K562 (cell line): ENCODE measurements around the gene ATP6V0E1. TPM values are rescaled to one million over a fixed set of nuclear protein-coding genes. Genes with fewer than 3 reads are reported as not detected.
A peak's percentile ranks its signal among the peaks of the same experiment; 100 is the strongest.

Source experiments
- ATAC-seq: fragments of 200-7000 bp; cut with Tn5 transposase; 3 replicates; pipeline ENCODE4 v1.9.1; 2020; ENCODE audit warnings: moderate library complexity
- BruUV-seq: library from RNA; stranded (reverse); fragments of 400-500 nt; replicated peaks from 2 replicates; lab custom pipeline; 2021; lab: Mats Ljungman, UMichigan
- CTCF ChIA-PET: fragments of 300-600 bp; formaldehyde crosslinking; extraction: SDS; loops from one replicate; lab custom pipeline; 2021; ENCODE audit warnings: low intra/inter-chr PET ratio; lab: Yijun Ruan, JAX
- POLR2A ChIA-PET: fragments of 300-600, 350-650 bp; sonication (Branson Sonifier 250); formaldehyde crosslinking; extraction: SDS; loops from one replicate; lab custom pipeline; 2021; ENCODE audit warnings: antibody characterized with exemption, inconsistent platforms; lab: Yijun Ruan, JAX
- DNase-seq, 4 experiments: peaks; one replicate each; pipeline versions ENCODE4 v3.0.0 to v3.0.0-alpha.2; 2011 to 2018; ENCODE audit warnings: low spot score in 3 of 4, mixed read lengths in 3 of 4; ENCODE audit errors: extremely low read depth in 1 of 4
- FAIRE-seq: peaks from 2 replicates; lab custom pipeline; 2011; peaks lifted over from hg19 to GRCh38; lab: Jason Lieb, UNC
- H2AFZ ChIP-seq: 2 replicates; pipeline ENCODE4 v1.6.0; 2011; ENCODE audit warnings: low read depth, low read length, control low read depth, inconsistent platforms
- H3K27ac ChIP-seq: fragments of 200-600 bp; 3 replicates; pipeline ENCODE4 v1.8.0; 2011; ENCODE audit warnings: low read depth, mild to moderate bottlenecking, control low read depth, inconsistent platforms, low read length, moderate library complexity, mixed read lengths; ENCODE audit errors: extremely low read depth
- H3K27me3 ChIP-seq, 2 experiments: fragments of 300-600 bp in 1 of 2; 2 replicates in 1 of 2; 3 replicates in 1 of 2; pipeline versions ENCODE4 v1.6.0 to v1.8.0; 2011; ENCODE audit warnings: inconsistent platforms in 2 of 2, low read length in 2 of 2, mild to moderate bottlenecking in 1 of 2, mixed read lengths in 1 of 2, moderate library complexity in 1 of 2; ENCODE audit not compliant: control insufficient read depth in 2 of 2, insufficient read depth in 2 of 2
- H3K36me3 ChIP-seq: fragments of 300-600 bp; 3 replicates; pipeline ENCODE4 v1.8.0; 2011; ENCODE audit warnings: mild to moderate bottlenecking, low read length, inconsistent platforms; ENCODE audit not compliant: control insufficient read depth, insufficient read depth
- H3K4me1 ChIP-seq, 2 experiments: fragments of 200-600 bp in 1 of 2; replicated peaks in 1 of 2; 2 replicates in 1 of 2; 3 replicates in 1 of 2; pipeline versions ENCODE4 v1.5.1 to v1.8.0; 2011; ENCODE audit warnings: inconsistent platforms in 2 of 2, low read length in 2 of 2, mild to moderate bottlenecking in 1 of 2, mixed read lengths in 1 of 2, moderate library complexity in 1 of 2; ENCODE audit not compliant: control insufficient read depth in 2 of 2, insufficient read depth in 2 of 2
- H3K4me2 ChIP-seq: 2 replicates; pipeline ENCODE4 v1.6.1; 2011; ENCODE audit warnings: low read length, control low read depth, inconsistent platforms, mixed read lengths; ENCODE audit not compliant: insufficient read depth
- H3K4me3 ChIP-seq: fragments of 200-600 bp; sonication (generic), shearing (Covaris generic); 2 replicates; pipeline ENCODE4 v1.5.1; 2016; ENCODE audit warnings: control low read depth, inconsistent platforms
- H3K79me2 ChIP-seq: fragments of 200-600 bp; 3 replicates; pipeline ENCODE4 v1.8.0; 2011; ENCODE audit warnings: low read length, inconsistent platforms; ENCODE audit not compliant: control insufficient read depth, insufficient read depth
- H3K9ac ChIP-seq, 2 experiments: 2 replicates each; pipeline versions ENCODE4 v1.6.0 to v1.6.1; 2011; ENCODE audit warnings: low read depth in 2 of 2, low read length in 2 of 2, control low read depth in 1 of 2, inconsistent platforms in 1 of 2, mild to moderate bottlenecking in 1 of 2, mixed read lengths in 1 of 2; ENCODE audit not compliant: insufficient read depth in 1 of 2
- H3K9me1 ChIP-seq: one replicate; pipeline ENCODE4 v1.6.0; 2011; ENCODE audit warnings: inconsistent platforms, mild to moderate bottlenecking, low read length, moderate library complexity; ENCODE audit not compliant: control insufficient read depth, insufficient read depth
- H3K9me3 ChIP-seq: replicated peaks from 2 replicates; pipeline ENCODE4 v1.5.1; 2011; ENCODE audit warnings: low read depth, low read length, inconsistent platforms; ENCODE audit not compliant: control insufficient read depth, insufficient read depth
- H4K20me1 ChIP-seq: replicated peaks from 2 replicates; pipeline ENCODE4 v1.6.1; 2011; ENCODE audit warnings: low read length, inconsistent platforms, mixed read lengths; ENCODE audit not compliant: control insufficient read depth, insufficient read depth
- SLC30A9 ChIP-seq: fragments of 250-450 bp; sonication (Bioruptor Pico); IDR thresholded peaks from 2 replicates; pipeline ENCODE4 v1.8.0; 2022; ENCODE audit warnings: mild to moderate bottlenecking, moderate library complexity
- ZBTB33 ChIP-seq: sonication (generic); formaldehyde crosslinking; IDR thresholded peaks from 2 replicates; pipeline ENCODE4 v1.8.1; 2023; ENCODE audit warnings: mild to moderate bottlenecking, missing genetic modification reagents
- ZNF133 ChIP-seq: fragments of 250-450 bp; sonication (Bioruptor Pico); IDR thresholded peaks from 2 replicates; pipeline ENCODE4 v1.4.0; 2020; ENCODE audit warnings: mild to moderate bottlenecking
- WGBS: fragments of 100-300 bp; shearing (Covaris generic); methylation state at CpG from one replicate; pipeline ENCODE4 v1.1.6; 2016; ENCODE audit warnings: low coverage, mixed read lengths; ENCODE audit not compliant: insufficient coverage; ENCODE audit errors: missing lambda C conversion rate; 5-methylcytosine and 5-hydroxymethylcytosine counted together
- in situ Hi-C: fragments of 300-500 bp; cut with MboI; formaldehyde crosslinking; loops from 4 replicates; pipeline ENCODE4 v1.15.0; 2018; ENCODE audit warnings: inconsistent platforms, mixed read lengths
- intact Hi-C: fragments of 100-400 bp; cut with micrococcal nuclease; formaldehyde crosslinking; loops from 2 replicates; pipeline ENCODE4 v1.14.2; 2022
- polyA plus RNA-seq, 8 experiments: library from polyadenylated mRNA; depleted of rRNA in 4 of 8; stranded (reverse) in 5 of 8; unstranded in 3 of 8; fragments of >200 nt; fragmentation: Nextera tagmentation in 2 of 8; fragmentation: Illumina TruSeq in 1 of 8; extraction: Ambion mirVana in 2 of 8; extraction: Trizol in 1 of 8; gene quantifications; 2 replicates each; pipeline versions ENCODE4 v1.2.1 to v1.2.3, GENCODE V29; 2011 to 2014; ENCODE audit warnings: inconsistent platforms in 1 of 8, missing spikeins in 1 of 8
- total RNA-seq, 7 experiments: library from RNA; depleted of rRNA in 6 of 7; stranded (reverse); fragments of >200 nt in 6 of 7; fragmentation: Illumina TruSeq in 2 of 7; extraction: Trizol in 2 of 7; gene quantifications; 2 replicates each; pipeline versions ENCODE4 v1.2.1 to v1.2.3, GENCODE V29; 2011 to 2021; ENCODE audit warnings: low replicate concordance in 1 of 7
- TF ChIP-seq, protein P1 (sequence below), 2 experiments: fragments of 450-650 bp; formaldehyde crosslinking in 1 of 2; IDR thresholded peaks; 2 replicates each; pipeline versions ENCODE4 v1.4.0 to v1.6.1; 2014 to 2020; ENCODE audit warnings: mild to moderate bottlenecking in 2 of 2, borderline replicate concordance in 1 of 2, low read depth in 1 of 2
- TF ChIP-seq, protein P2 (sequence below): IDR thresholded peaks from 2 replicates; pipeline ENCODE4 v1.6.1; 2011; ENCODE audit not compliant: insufficient read length; ENCODE audit errors: extremely low read depth

ATP6V0E1 gene
- total and polyA plus RNA-seq, 9 of the 15 experiments (the other 6 are each of a cell fraction or from before 2014, with no cell fraction given): 63.8 to 395 (median 112) TPM

DNA sequence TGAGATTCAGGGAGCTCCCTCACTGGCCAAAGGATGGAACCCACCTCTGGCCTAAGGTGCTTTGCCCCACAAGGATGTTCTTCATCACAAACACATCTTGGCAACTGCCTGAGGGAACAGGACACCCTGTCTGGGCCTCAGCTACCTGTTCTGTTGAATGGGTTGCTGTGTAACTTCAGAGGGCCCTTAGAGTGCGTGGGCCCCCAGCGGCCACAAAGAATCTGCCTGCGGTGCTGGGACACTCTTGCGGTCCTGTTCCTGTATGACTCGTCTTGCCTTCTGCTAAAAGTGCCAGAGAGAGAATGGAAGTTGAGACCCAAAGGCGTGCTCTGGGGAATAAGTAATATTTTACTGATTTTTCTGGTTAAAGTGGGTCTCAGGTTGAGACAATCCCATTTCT lies 38.4 kb upstream of the ATP6V0E1 start:
- H3K27ac ChIP-seq: no peak overlapping the region
- FAIRE-seq: no peak
- no peaks in the 10 kb centered on the region for H3K27me3 ChIP-seq
- H2AFZ ChIP-seq: no peak overlapping the region
- DNase-seq: no peak
- no peaks in the 10 kb centered on the region for H3K79me2 ChIP-seq
- in situ Hi-C loops (loop anchor here (10.0 kb wide), 1 partner anchor 460 kb away; no protein-coding TSS in a partner anchor), intact Hi-C loops (no loop called here)
- no TSS peak for BruUV-seq
- H3K4me2 ChIP-seq: no peak overlapping the region
- peaks cover 11% of the 10 kb centered on the region; the same call in 1 of the 3 replicates for H3K36me3 ChIP-seq
- H3K9ac ChIP-seq: no peak overlapping the region
- H3K9me1 ChIP-seq: no peaks in the 10 kb centered on the region
- no peak overlapping the region for H3K4me3 ChIP-seq
- peak; percentile 15; the same call in 1 of the 2 replicates for TF ChIP-seq ZBTB33
- no peak for TF ChIP-seq SLC30A9 (CRISPR knock-in tag)
- TF ChIP-seq, protein P1, sequence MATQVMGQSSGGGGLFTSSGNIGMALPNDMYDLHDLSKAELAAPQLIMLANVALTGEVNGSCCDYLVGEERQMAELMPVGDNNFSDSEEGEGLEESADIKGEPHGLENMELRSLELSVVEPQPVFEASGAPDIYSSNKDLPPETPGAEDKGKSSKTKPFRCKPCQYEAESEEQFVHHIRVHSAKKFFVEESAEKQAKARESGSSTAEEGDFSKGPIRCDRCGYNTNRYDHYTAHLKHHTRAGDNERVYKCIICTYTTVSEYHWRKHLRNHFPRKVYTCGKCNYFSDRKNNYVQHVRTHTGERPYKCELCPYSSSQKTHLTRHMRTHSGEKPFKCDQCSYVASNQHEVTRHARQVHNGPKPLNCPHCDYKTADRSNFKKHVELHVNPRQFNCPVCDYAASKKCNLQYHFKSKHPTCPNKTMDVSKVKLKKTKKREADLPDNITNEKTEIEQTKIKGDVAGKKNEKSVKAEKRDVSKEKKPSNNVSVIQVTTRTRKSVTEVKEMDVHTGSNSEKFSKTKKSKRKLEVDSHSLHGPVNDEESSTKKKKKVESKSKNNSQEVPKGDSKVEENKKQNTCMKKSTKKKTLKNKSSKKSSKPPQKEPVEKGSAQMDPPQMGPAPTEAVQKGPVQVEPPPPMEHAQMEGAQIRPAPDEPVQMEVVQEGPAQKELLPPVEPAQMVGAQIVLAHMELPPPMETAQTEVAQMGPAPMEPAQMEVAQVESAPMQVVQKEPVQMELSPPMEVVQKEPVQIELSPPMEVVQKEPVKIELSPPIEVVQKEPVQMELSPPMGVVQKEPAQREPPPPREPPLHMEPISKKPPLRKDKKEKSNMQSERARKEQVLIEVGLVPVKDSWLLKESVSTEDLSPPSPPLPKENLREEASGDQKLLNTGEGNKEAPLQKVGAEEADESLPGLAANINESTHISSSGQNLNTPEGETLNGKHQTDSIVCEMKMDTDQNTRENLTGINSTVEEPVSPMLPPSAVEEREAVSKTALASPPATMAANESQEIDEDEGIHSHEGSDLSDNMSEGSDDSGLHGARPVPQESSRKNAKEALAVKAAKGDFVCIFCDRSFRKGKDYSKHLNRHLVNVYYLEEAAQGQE (IDR thresholded peaks at IDR 0.05; ENCODE audit: borderline replicate concordance): no peak
- TF ChIP-seq, protein P1 (CRISPR knock-in tag; IDR thresholded peaks at IDR 0.05; ENCODE audit: low read depth): no peak
- TF ChIP-seq ZNF133: no peak
- TF ChIP-seq, protein P2, sequence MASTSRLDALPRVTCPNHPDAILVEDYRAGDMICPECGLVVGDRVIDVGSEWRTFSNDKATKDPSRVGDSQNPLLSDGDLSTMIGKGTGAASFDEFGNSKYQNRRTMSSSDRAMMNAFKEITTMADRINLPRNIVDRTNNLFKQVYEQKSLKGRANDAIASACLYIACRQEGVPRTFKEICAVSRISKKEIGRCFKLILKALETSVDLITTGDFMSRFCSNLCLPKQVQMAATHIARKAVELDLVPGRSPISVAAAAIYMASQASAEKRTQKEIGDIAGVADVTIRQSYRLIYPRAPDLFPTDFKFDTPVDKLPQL: no peak
- 90% methylated on average over 6 of the region's 6 CpGs for WGBS
- ATAC-seq: no peak
- ChIA-PET POLR2A (interaction anchor here (0.6 kb wide), 1 partner anchor 265 kb away, joined by 4 read pairs; no protein-coding TSS in a partner anchor), CTCF (interaction anchor here (0.6 kb wide), 1 partner anchor 474 kb away, joined by 3 read pairs; no protein-coding TSS in a partner anchor)
- H3K9me3 ChIP-seq: no peaks in the 10 kb centered on the region
- H4K20me1 ChIP-seq: no peaks in the 10 kb centered on the region
- peaks cover 7 to 12% of the 10 kb centered on the region in 2 experiments for H3K4me1 ChIP-seq
